Ishikawa (cell line): ENCODE measurements around the gene TRMT10B.

Experiments
- EP300 ChIP-seq: IDR thresholded peaks from 2 replicates; pipeline ENCODE4 v1.6.1; 2012; ENCODE audit warnings: borderline replicate concordance
- TEAD4 ChIP-seq: IDR thresholded peaks from 2 replicates; pipeline ENCODE4 v1.6.1; 2012

- no peak for TF ChIP-seq TEAD4
- no peak for TF ChIP-seq EP300
These were observed 2.4 kb upstream of the TRMT10B start for GRCh38 chr9:37751186-37751585.
